Measurements from ENCODE around the gene KIAA2012. TPM values are rescaled to one million over a fixed set of nuclear protein-coding genes. Genes with fewer than 3 reads are reported as not detected.

The KIAA2012 gene
- polyA plus RNA-seq, 1 donor (not counting 4 experiments of a cell fraction or from before 2014, with no cell fraction given): not detected

GRCh38 chr2:202148515-202149154 is 75.6 kb downstream of the KIAA2012 start:
- no peaks in the 10 kb centered on the region for H4K20me1 ChIP-seq (ENCODE audit: control insufficient read depth, extremely low read depth, insufficient read depth, low read length)
- H3K4me3 ChIP-seq (ENCODE audit: control insufficient read depth in 2 of 3, extremely low read depth in 1 of 3, insufficient read depth in 2 of 3, low read depth in 1 of 3, low read length in 3 of 3): no peak overlapping the region
- dilution Hi-C loops (cut with MboI; ENCODE audit: extremely low pct_ligation_motif_present, low sequenced_read_pairs): no loop called here
- no peak overlapping the region for H3K4me2 ChIP-seq (ENCODE audit: control insufficient read depth, extremely low read depth, insufficient read depth, low read depth, low read length)
- H3K9ac ChIP-seq (ENCODE audit: control insufficient read depth, extremely low read depth, insufficient read depth, low read length): no peak overlapping the region
- no peaks in the 10 kb centered on the region for H3K4me1 ChIP-seq (ENCODE audit: control insufficient read depth, extremely low read depth, insufficient read depth, low read length)
- H3K9me1 ChIP-seq (ENCODE audit: control insufficient read depth, extremely low read depth, insufficient read depth, low read length): no peaks in the 10 kb centered on the region
- H3K27ac ChIP-seq (ENCODE audit: control insufficient read depth, insufficient read depth, low read length): no peak overlapping the region
- H3K36me3 ChIP-seq (ENCODE audit: control insufficient read depth in 2 of 2, extremely low read depth in 1 of 2, insufficient read depth in 2 of 2, low read length in 2 of 2): no peaks in the 10 kb centered on the region
- H3K9me3 ChIP-seq (ENCODE audit: control insufficient read depth, low read depth, low read length): no peaks in the 10 kb centered on the region
- FAIRE-seq (no peak), DNase-seq (ENCODE audit: low read depth, low spot score) (no peak)
- no peak overlapping the region for H2AFZ ChIP-seq (ENCODE audit: control insufficient read depth, low read length)
- H3K27me3 ChIP-seq (ENCODE audit: control insufficient read depth, extremely low read depth, insufficient read depth, low read length): peaks cover 14% of the 10 kb centered on the region
- TF ChIP-seq CTCF (optimal IDR thresholded peaks at IDR 0.05 in 1 of 3, IDR thresholded peaks at IDR 0.05 in 1 of 3, conservative IDR thresholded peaks at IDR 0.05 in 1 of 3; ENCODE audit: extremely low read depth in 1 of 3, insufficient read depth in 2 of 3, low read length in 3 of 3): no peak
- no peak for TF ChIP-seq EZH2 (IDR thresholded peaks at IDR 0.05; ENCODE audit: low read length)
- no peaks in the 10 kb centered on the region for H3K79me2 ChIP-seq (ENCODE audit: control insufficient read depth, insufficient read depth, low read length)

DNA sequence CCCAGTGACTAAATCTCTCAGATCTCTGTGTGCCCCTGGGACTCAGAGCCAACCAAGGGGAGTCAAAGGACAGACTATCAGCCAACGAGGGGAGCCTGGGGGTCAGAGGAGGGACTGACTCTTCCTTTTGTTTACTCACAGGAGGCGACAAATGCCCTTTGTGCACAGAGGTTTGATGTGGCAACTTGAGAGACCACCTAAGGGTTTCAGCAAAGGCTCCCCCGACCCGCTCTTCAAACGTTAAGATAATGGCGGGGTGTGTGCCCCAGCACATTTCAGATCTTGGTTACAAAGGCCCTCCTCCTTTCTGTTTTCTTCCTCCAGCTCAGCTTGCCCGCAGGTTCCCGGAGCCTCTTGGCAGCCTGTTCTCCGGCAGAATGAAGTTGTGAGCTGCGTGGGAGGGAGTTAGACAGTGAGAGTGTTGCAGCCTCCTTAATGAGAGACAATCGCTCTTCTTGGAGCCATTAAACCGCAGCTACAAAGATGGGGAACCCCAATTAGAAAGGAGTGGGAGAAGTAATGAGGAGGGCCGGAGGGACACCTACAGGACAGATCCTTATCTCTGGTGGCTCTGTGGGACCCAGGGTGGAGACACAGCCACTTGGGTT is 76.2 kb downstream of the KIAA2012 start:
- peaks cover 14% of the 10 kb centered on the region for H3K27me3 ChIP-seq (ENCODE audit: control insufficient read depth, extremely low read depth, insufficient read depth, low read length)
- no peak for TF ChIP-seq CTCF (optimal IDR thresholded peaks at IDR 0.05 in 1 of 3, IDR thresholded peaks at IDR 0.05 in 1 of 3, conservative IDR thresholded peaks at IDR 0.05 in 1 of 3; ENCODE audit: extremely low read depth in 1 of 3, insufficient read depth in 2 of 3, low read length in 3 of 3)
- no peak for TF ChIP-seq EZH2 (IDR thresholded peaks at IDR 0.05; ENCODE audit: low read length)
- no peaks in the 10 kb centered on the region for H3K9me1 ChIP-seq (ENCODE audit: control insufficient read depth, extremely low read depth, insufficient read depth, low read length)
- DNase-seq (ENCODE audit: low read depth, low spot score) (no peak), FAIRE-seq (no peak)
- dilution Hi-C loops (cut with MboI; ENCODE audit: extremely low pct_ligation_motif_present, low sequenced_read_pairs): no loop called here
- no peaks in the 10 kb centered on the region for H4K20me1 ChIP-seq (ENCODE audit: control insufficient read depth, extremely low read depth, insufficient read depth, low read length)
- H2AFZ ChIP-seq (ENCODE audit: control insufficient read depth, low read length): no peak overlapping the region
- no peak overlapping the region for H3K4me3 ChIP-seq (ENCODE audit: control insufficient read depth in 2 of 3, extremely low read depth in 1 of 3, insufficient read depth in 2 of 3, low read depth in 1 of 3, low read length in 3 of 3)
- no peak overlapping the region for H3K4me2 ChIP-seq (ENCODE audit: control insufficient read depth, extremely low read depth, insufficient read depth, low read depth, low read length)
- no peaks in the 10 kb centered on the region for H3K4me1 ChIP-seq (ENCODE audit: control insufficient read depth, extremely low read depth, insufficient read depth, low read length)
- H3K36me3 ChIP-seq (ENCODE audit: control insufficient read depth in 2 of 2, extremely low read depth in 1 of 2, insufficient read depth in 2 of 2, low read length in 2 of 2): no peaks in the 10 kb centered on the region
- H3K9ac ChIP-seq (ENCODE audit: control insufficient read depth, extremely low read depth, insufficient read depth, low read length): no peak overlapping the region
- no peaks in the 10 kb centered on the region for H3K79me2 ChIP-seq (ENCODE audit: control insufficient read depth, insufficient read depth, low read length)
- no peak overlapping the region for H3K27ac ChIP-seq (ENCODE audit: control insufficient read depth, insufficient read depth, low read length)
- H3K9me3 ChIP-seq (ENCODE audit: control insufficient read depth, low read depth, low read length): no peaks in the 10 kb centered on the region
